Large intestine (tissue), 3 donors: ENCODE results near the gene EEF1A1. TPM values are rescaled to one million over a fixed set of nuclear protein-coding genes. Genes with fewer than 3 reads are reported as not detected.

ENCODE experiments used
- DNase-seq, 2 donors: peaks; one replicate each; pipeline versions ENCODE4 v3.0.0 to v3.0.0-alpha.2; 2013
- H3K27ac ChIP-seq: one replicate; pipeline ENCODE4 v1.5.1; 2013; ENCODE audit warnings: low read length
- H3K27me3 ChIP-seq: 2 replicates; pipeline ENCODE4 v1.6.1; 2013; ENCODE audit warnings: low read length; ENCODE audit not compliant: control insufficient read depth, insufficient read depth
- H3K36me3 ChIP-seq: 2 replicates; pipeline ENCODE4 v1.6.1; 2013; ENCODE audit warnings: low read length; ENCODE audit not compliant: control insufficient read depth, insufficient read depth
- H3K4me1 ChIP-seq: one replicate; pipeline ENCODE4 v1.6.1; 2013; ENCODE audit warnings: low read length; ENCODE audit not compliant: control insufficient read depth, insufficient read depth
- H3K4me3 ChIP-seq: one replicate; pipeline ENCODE4 v1.5.1; 2013; ENCODE audit warnings: low read length
- H3K9me3 ChIP-seq: one replicate; pipeline ENCODE4 v1.6.1; 2013; ENCODE audit warnings: mild to moderate bottlenecking, low read depth, low read length, moderate library complexity; ENCODE audit not compliant: control insufficient read depth
- WGBS: methylation state at CpG from one replicate; pipeline ENCODE4 v1.1.5; 2013; ENCODE audit warnings: low lambda C conversion rate; ENCODE audit not compliant: insufficient coverage; 5-methylcytosine and 5-hydroxymethylcytosine counted together
- polyA plus RNA-seq: library from polyadenylated mRNA; unstranded; fragments of 120-200 nt; gene quantifications from one replicate; pipeline ENCODE4 v1.2.1, GENCODE V29; 2013

EEF1A1 gene
- polyA plus RNA-seq, 1 donor: 17,872 TPM

DNA sequence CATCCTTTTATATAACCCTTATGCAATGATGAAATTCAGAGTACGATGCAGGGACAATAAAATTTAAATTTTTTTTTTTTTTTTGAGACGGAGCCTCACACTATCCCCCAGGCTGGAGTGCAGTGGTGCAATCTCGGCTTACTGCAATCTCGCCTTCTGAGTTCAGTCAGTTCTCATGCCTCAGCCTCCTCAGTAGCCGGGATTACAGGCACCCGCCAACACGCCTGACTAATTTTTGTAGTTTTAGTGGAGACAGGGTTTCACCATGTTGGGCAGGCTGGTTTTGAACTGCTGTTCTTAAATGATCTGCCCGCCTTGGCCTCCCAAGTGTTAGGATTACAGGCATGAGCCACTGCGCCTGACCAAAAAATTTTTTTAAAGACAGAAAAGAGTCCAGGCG, 44.1 kb downstream of the EEF1A1 start:
- Histone ChIP-seq H3K9me3 (no peaks in the 10 kb centered on the region), H3K4me3 (no peak overlapping the region), H3K4me1 (no peaks in the 10 kb centered on the region), H3K27me3 (no peaks in the 10 kb centered on the region), H3K36me3 (peaks cover 71% of the 10 kb centered on the region), H3K27ac (no peak overlapping the region)
- 100% methylated on average over 1 of the region's 10 CpGs for WGBS
- no peak for DNase-seq

DNA sequence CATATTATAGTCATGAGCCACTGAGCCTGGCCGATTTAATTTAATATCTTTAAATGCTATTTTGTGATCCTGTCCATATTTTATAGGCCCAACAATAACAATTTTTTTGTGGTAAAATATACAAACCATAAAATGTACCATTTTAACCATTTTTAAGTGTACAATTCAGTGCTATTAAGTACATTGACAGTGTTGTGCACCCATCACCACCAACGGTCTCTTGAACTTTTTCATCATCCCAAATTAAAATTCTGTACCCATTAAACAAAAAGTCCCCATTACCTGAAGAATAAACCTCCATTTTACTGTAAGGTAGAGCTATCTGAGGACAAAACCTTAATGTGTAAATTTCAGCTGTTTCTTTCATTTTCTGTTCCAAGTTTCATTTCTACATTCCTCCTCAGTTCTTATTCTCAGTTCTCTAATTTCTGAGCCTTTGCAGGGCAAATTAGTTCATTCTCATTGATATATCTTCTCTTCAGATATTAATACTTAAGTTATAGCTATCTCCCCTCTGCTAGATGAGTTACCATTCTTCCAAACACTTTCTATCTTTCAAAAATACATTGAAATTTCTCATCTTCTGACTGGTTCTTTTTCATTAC, 49.0 kb downstream of the EEF1A1 start:
- H3K4me3 ChIP-seq: no peak overlapping the region
- no peak overlapping the region for H3K27ac ChIP-seq
- WGBS: no CpG with 5 or more reads among the region's 2 CpGs
- H3K4me1 ChIP-seq: no peaks in the 10 kb centered on the region
- no peaks in the 10 kb centered on the region for H3K27me3 ChIP-seq
- no peak for DNase-seq
- no peaks in the 10 kb centered on the region for H3K9me3 ChIP-seq
- peaks cover 71% of the 10 kb centered on the region for H3K36me3 ChIP-seq

Other genes with a start within 250 kb of the EEF1A1 start
- not detected for gene DPPA5, start 166.8 kb downstream of the EEF1A1 start, polyA plus RNA-seq
- gene KHDC3L, start 158.4 kb downstream of the EEF1A1 start, polyA plus RNA-seq: not detected
- gene OOEP, start 151.1 kb downstream of the EEF1A1 start, polyA plus RNA-seq: 0.43 TPM
- 0.63 TPM for gene DDX43, start 126.2 kb downstream of the EEF1A1 start, polyA plus RNA-seq
- gene CGAS, start 68.7 kb downstream of the EEF1A1 start, polyA plus RNA-seq: 2.8 TPM
- gene MTO1, start 59.3 kb downstream of the EEF1A1 start, polyA plus RNA-seq: 24.0 TPM
- gene SLC17A5, start 133.0 kb upstream of the EEF1A1 start, polyA plus RNA-seq: 72.9 TPM
- gene CD109, start 175.2 kb upstream of the EEF1A1 start, polyA plus RNA-seq: 4.7 TPM